Thymus (tissue), 11 donors: ENCODE results near the gene CDCA7L. TPM values are rescaled to one million over a fixed set of nuclear protein-coding genes. Genes with fewer than 3 reads are reported as not detected.

Experiments
- DNase-seq, 9 donors: peaks; one replicate each; pipeline ENCODE4 v3.0.0-alpha.2; 2013; ENCODE audit warnings: low spot score in 9 of 9, low read depth in 6 of 9, missing footprints in 1 of 9
- H3K27ac ChIP-seq, 2 donors: one replicate each; pipeline ENCODE4 v1.5.1; 2013; ENCODE audit warnings: control low read depth in 1 of 2, low read depth in 1 of 2, low read length in 1 of 2, mild to moderate bottlenecking in 1 of 2, moderate library complexity in 1 of 2
- H3K27me3 ChIP-seq, 2 donors: one replicate each; pipeline ENCODE4 v1.5.1; 2013; ENCODE audit warnings: low read length in 1 of 2; ENCODE audit not compliant: control insufficient read depth in 2 of 2, insufficient read depth in 1 of 2
- H3K36me3 ChIP-seq, 2 donors: one replicate each; pipeline ENCODE4 v1.5.1; 2013; ENCODE audit warnings: low read length in 1 of 2, mild to moderate bottlenecking in 1 of 2, moderate library complexity in 1 of 2; ENCODE audit not compliant: control insufficient read depth in 2 of 2, insufficient read depth in 2 of 2
- H3K4me1 ChIP-seq, 2 donors: one replicate each; pipeline ENCODE4 v1.5.1; 2013; ENCODE audit warnings: low read length in 2 of 2; ENCODE audit not compliant: control insufficient read depth in 2 of 2, insufficient read depth in 2 of 2
- H3K4me3 ChIP-seq, 2 donors: one replicate each; pipeline ENCODE4 v1.5.1; 2013; ENCODE audit warnings: low read length in 2 of 2, control low read depth in 1 of 2, mild to moderate bottlenecking in 1 of 2
- H3K9me3 ChIP-seq, 2 donors: one replicate each; pipeline ENCODE4 v1.5.1; 2013; ENCODE audit warnings: low read length in 1 of 2, mild to moderate bottlenecking in 1 of 2; ENCODE audit not compliant: control insufficient read depth in 2 of 2, insufficient read depth in 1 of 2
- WGBS: extraction: QIAGEN DNeasy Blood & Tissue Kit; methylation state at CpG from one replicate; pipeline ENCODE4 v1.1.7; 2013; 5-methylcytosine and 5-hydroxymethylcytosine counted together
- polyA plus RNA-seq: library from polyadenylated mRNA; stranded (reverse); fragments of 200-250 nt; gene quantifications from one replicate; pipeline ENCODE4 v1.2.3, GENCODE V29; 2013
- total RNA-seq: library from RNA; stranded (reverse); fragments of 120-200 nt; gene quantifications from one replicate; pipeline ENCODE4 v1.2.4, GENCODE V29; 2013
- donor health status: healthy.

The CDCA7L gene
- total and polyA plus RNA-seq, 2 donors = 31.4 to 73.8 TPM

- no peak for DNase-seq
- Histone ChIP-seq H3K36me3 (peaks cover 64 to 74% of the 10 kb centered on the region in 2 donors), H3K27ac (no peak overlapping the region), H3K4me3 (no peak overlapping the region), H3K27me3 (no peaks in the 10 kb centered on the region), H3K4me1 (peaks cover 0 to 5% of the 10 kb centered on the region in 2 donors), H3K9me3 (no peaks in the 10 kb centered on the region)
- 98% methylated on average over 5 of the region's 5 CpGs for WGBS
Measured at GRCh38 chr7:21908746-21909145, 37.0 kb downstream of the CDCA7L start.

- no peak for DNase-seq
- WGBS = 97% methylated on average over 14 of the region's 14 CpGs
- H3K27me3 ChIP-seq = no peaks in the 10 kb centered on the region
- H3K9me3 ChIP-seq = no peaks in the 10 kb centered on the region
- peaks cover 0 to 7% of the 10 kb centered on the region in 2 donors for H3K4me1 ChIP-seq
- H3K27ac ChIP-seq = no peak overlapping the region
- H3K4me3 ChIP-seq = no peak overlapping the region
- peaks cover 78 to 91% of the 10 kb centered on the region in 2 donors for H3K36me3 ChIP-seq
Measured at GRCh38 chr7:21903020-21903786, 42.5 kb downstream of the CDCA7L start.

DNA sequence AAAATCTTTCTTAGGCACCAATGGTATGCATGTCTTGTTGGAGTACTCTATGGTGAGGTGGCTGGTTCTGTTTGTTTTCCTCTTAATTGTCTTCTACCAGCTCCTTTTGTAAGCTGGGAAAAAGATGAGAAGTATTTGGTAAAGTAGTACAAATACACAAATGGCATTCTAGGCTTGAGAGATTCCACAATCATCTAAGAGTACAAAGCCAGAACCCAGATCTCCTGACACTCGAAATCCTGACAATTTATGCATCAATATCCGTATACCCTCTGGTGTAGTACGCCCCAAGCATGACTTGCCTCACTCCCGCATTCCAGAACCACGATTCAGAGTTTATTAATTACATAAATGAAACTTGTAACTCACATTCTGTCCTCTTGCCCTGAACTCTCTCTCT lies 43.5 kb downstream of the CDCA7L start:
- H3K36me3 ChIP-seq = peaks cover 71 to 85% of the 10 kb centered on the region in 2 donors
- H3K4me3 ChIP-seq = no peak overlapping the region

GRCh38 chr7:21898265-21898930 lies 47.3 kb downstream of the CDCA7L start:
- peak; percentile 7 to 65 (median 17) for DNase-seq
- peak overlapping the region; percentile 66 to 69 for H3K27ac ChIP-seq
- H3K36me3 ChIP-seq = peaks cover 40 to 54% of the 10 kb centered on the region in 2 donors
- no peaks in the 10 kb centered on the region for H3K27me3 ChIP-seq
- H3K4me1 ChIP-seq = peaks cover 0 to 13% of the 10 kb centered on the region in 2 donors
- H3K4me3 ChIP-seq = no peak overlapping the region
- no peaks in the 10 kb centered on the region for H3K9me3 ChIP-seq
- 66% methylated on average over 17 of the region's 17 CpGs for WGBS

More for the DNA sequence above, 43.5 kb downstream of the CDCA7L start:
- no peak for DNase-seq
- WGBS = 97% methylated on average over 5 of the region's 5 CpGs
- peaks cover 0 to 13% of the 10 kb centered on the region in 2 donors for H3K4me1 ChIP-seq
- no peaks in the 10 kb centered on the region for H3K27me3 ChIP-seq
- H3K27ac ChIP-seq = no peak overlapping the region
- H3K9me3 ChIP-seq = no peaks in the 10 kb centered on the region

GRCh38 chr7:21893401-21893800 lies 52.3 kb downstream of the CDCA7L start:
- H3K4me1 ChIP-seq = peaks cover 0 to 8% of the 10 kb centered on the region in 2 donors
- no peaks in the 10 kb centered on the region for H3K27me3 ChIP-seq
- no peak for DNase-seq
- no peak overlapping the region for H3K4me3 ChIP-seq
- H3K27ac ChIP-seq = no peak overlapping the region
- H3K9me3 ChIP-seq = no peaks in the 10 kb centered on the region
- H3K36me3 ChIP-seq = peaks cover 7 to 9% of the 10 kb centered on the region in 2 donors
- 97% methylated on average over 3 of the region's 3 CpGs for WGBS

DNA sequence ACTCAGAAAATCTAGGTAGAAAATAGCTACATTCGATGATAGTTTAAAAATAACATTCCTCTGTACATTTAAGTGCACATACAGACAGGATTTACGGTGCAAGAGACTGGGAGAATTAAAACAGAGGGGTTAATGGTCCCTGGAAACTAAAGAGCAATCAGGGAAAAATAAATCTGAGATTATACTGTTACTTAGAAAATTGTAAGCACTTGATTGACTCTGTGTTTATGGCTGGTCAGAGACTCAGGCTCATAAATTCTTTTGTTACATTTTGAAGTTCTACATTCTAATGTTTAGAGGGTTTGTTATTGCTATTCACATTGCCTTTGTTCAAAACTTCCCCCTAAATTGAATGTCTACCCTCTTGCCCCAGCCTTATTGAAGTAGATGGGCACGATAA lies 54.4 kb downstream of the CDCA7L start:
- H3K27me3 ChIP-seq = no peaks in the 10 kb centered on the region
- H3K36me3 ChIP-seq = peaks cover 5 to 8% of the 10 kb centered on the region in 2 donors
- WGBS = 97% methylated on average over 3 of the region's 3 CpGs
- H3K4me3 ChIP-seq = no peak overlapping the region
- H3K27ac ChIP-seq = no peak overlapping the region
- no peaks in the 10 kb centered on the region for H3K4me1 ChIP-seq
- H3K9me3 ChIP-seq = no peaks in the 10 kb centered on the region
- no peak for DNase-seq

DNA sequence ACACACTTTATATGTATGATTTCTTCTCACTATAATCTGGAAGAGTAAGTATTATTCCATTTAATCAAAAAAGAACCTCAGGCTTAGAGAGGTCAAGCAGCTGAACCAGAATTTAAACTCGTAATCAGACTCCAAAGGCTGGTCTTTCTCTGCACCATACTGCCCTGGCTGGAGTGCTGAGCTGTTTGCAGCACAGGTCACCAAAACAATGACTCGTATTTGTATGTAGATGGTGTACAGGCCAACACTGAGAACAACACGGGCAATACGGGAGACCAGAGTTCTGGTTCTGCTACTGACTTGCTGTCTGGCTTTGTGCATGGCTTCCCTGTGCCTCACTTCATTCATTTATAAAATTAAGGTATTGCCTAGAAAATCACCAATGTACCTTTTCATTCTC lies 57.9 kb downstream of the CDCA7L start:
- H3K9me3 ChIP-seq = no peaks in the 10 kb centered on the region
- H3K4me3 ChIP-seq = no peak overlapping the region
- H3K27ac ChIP-seq = no peak overlapping the region
- H3K36me3 ChIP-seq = peaks cover 0 to 5% of the 10 kb centered on the region in 2 donors
- H3K27me3 ChIP-seq = no peaks in the 10 kb centered on the region
- no peaks in the 10 kb centered on the region for H3K4me1 ChIP-seq
- 97% methylated on average over 4 of the region's 4 CpGs for WGBS
- no peak for DNase-seq

DNA sequence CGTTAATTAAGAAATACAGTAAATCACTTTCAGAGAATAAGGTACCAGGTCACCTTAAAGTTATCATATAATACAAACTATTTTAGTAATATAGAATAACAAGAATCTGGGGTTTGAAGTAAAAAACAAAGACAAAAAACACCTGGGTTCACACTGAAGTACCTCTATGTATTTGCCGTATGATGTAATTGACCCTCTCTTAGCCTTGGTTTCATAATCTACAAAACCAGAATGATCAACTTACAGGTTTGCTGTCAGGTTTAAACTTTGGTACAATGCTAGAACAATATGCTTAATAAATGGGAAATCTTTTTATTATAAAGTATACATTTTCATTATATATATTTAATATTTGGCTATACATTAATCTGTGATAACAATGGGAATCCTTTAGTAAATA lies 58.3 kb downstream of the CDCA7L start:
- Histone ChIP-seq H3K27me3 (no peaks in the 10 kb centered on the region), H3K4me1 (no peaks in the 10 kb centered on the region), H3K36me3 (peaks cover 0 to 3% of the 10 kb centered on the region in 2 donors), H3K4me3 (no peak overlapping the region), H3K27ac (no peak overlapping the region), H3K9me3 (no peaks in the 10 kb centered on the region)
- WGBS = 98% methylated on average over 2 of the region's 2 CpGs
- DNase-seq = no peak

DNA sequence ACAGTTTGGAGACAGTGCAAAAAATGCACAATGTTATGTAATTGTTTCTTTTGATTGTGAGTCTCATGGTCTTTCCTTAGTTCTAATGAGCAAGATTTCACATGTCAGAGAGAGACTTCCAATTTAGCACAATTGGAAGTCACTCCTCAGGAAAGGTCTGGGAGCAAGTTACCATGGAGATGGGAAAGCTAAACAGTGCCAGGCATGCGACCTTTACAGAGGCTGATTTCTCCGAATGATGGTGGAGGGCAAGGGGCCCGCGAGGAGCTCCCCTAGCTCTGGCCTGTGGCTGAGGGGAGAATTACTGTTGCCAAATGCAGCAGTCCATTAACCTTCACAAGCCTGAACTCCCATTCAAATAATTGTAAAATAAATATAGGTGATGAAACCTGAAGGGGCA lies 59.3 kb downstream of the CDCA7L start:
- WGBS = 92% methylated on average over 4 of the region's 4 CpGs
- Histone ChIP-seq H3K9me3 (no peaks in the 10 kb centered on the region), H3K36me3 (no peaks in the 10 kb centered on the region), H3K4me3 (no peak overlapping the region), H3K27ac (no peak overlapping the region), H3K27me3 (no peaks in the 10 kb centered on the region), H3K4me1 (no peaks in the 10 kb centered on the region)
- no peak for DNase-seq
